ENCODE results near the gene MACROH2A1. TPM values are rescaled to one million over a fixed set of nuclear protein-coding genes. Genes with fewer than 3 reads are reported as not detected.

MACROH2A1 gene
- total and polyA plus RNA-seq, 9 of the 15 experiments (the other 6 are each of a cell fraction or from before 2014, with no cell fraction given): 44.9 to 289 (median 193) TPM

- POLR2A ChIA-PET: interaction anchor here (0.9 to 1.2 kb wide), 2 partner anchors 9 to 47 kb away, joined by 3 to 4 read pairs; no protein-coding TSS in a partner anchor
- H3K4me2 ChIP-seq (ENCODE audit: insufficient read depth, low read length): no peak overlapping the region
- TF ChIP-seq NONO (IDR thresholded peaks at IDR 0.05; ENCODE audit: low read depth in 2 of 2, low read length in 1 of 2) (no peak), ZBTB8A (IDR thresholded peaks at IDR 0.05; ENCODE audit: partially characterized antibody) (no peak), SP2 (IDR thresholded peaks at IDR 0.05; ENCODE audit: extremely low read depth, low read depth, low read length, poor library complexity, severe bottlenecking) (no peak), ERF (CRISPR knock-in tag; IDR thresholded peaks at IDR 0.05) (no peak), TSHZ1 (CRISPR knock-in tag; IDR thresholded peaks at IDR 0.05) (no peak), CTCFL (IDR thresholded peaks at IDR 0.05; ENCODE audit: borderline replicate concordance, insufficient read depth, low read depth, low read length, poor library complexity, severe bottlenecking) (no peak), ATF7 (IDR thresholded peaks at IDR 0.05) (no peak), BCL6 (CRISPR knock-in tag; IDR thresholded peaks at IDR 0.05) (no peak), PRDM10 (IDR thresholded peaks at IDR 0.05; ENCODE audit: partially characterized antibody) (no peak), ESRRA (IDR thresholded peaks at IDR 0.05; ENCODE audit: borderline replicate concordance, low read depth) (no peak)
These were observed 7.7 kb downstream of the MACROH2A1 start for GRCh38 chr5:135391116-135391868.

More at GRCh38 chr5:135391116-135391868, 7.7 kb downstream of the MACROH2A1 start:
- H3K9ac ChIP-seq (ENCODE audit: insufficient read depth in 1 of 2, low read depth in 2 of 2, low read length in 2 of 2): peak overlapping the region in 1 of 2 experiments; percentile 62; a peak in 1 of 4 replicates
- CTCF ChIA-PET (ENCODE audit: low intra/inter-chr PET ratio): no interaction called here
- peaks cover 11% of the 10 kb centered on the region for H3K9me1 ChIP-seq (ENCODE audit: control insufficient read depth, insufficient read depth, low read length)
- no peak overlapping the region for H3K4me3 ChIP-seq
- WGBS (ENCODE audit: insufficient coverage, low coverage, missing lambda C conversion rate): 96% methylated on average over 6 of the region's 6 CpGs
- intact Hi-C loops (cut with micrococcal nuclease) (no loop called here), in situ Hi-C loops (cut with MboI) (no loop called here)
- peaks cover 26 to 53% of the 10 kb centered on the region in 2 experiments for H3K4me1 ChIP-seq (replicated peaks in 1 of 2; ENCODE audit: control insufficient read depth in 2 of 2, insufficient read depth in 2 of 2, low read length in 2 of 2)
- H3K79me2 ChIP-seq (ENCODE audit: control insufficient read depth, insufficient read depth, low read length): peaks cover 98% of the 10 kb centered on the region
- H2AFZ ChIP-seq (ENCODE audit: low read depth, low read length): no peak overlapping the region
- no peak overlapping the region for H3K27ac ChIP-seq (ENCODE audit: extremely low read depth, low read depth, low read length)
- FAIRE-seq (no peak), ATAC-seq (no peak), DNase-seq (ENCODE audit: extremely low read depth in 1 of 4, low spot score in 3 of 4) (no peak)
- BruUV-seq (replicated peaks): no TSS peak
- H3K36me3 ChIP-seq (ENCODE audit: control insufficient read depth, insufficient read depth, low read length): peaks cover 77% of the 10 kb centered on the region
- H3K27me3 ChIP-seq (ENCODE audit: control insufficient read depth in 2 of 2, insufficient read depth in 2 of 2, low read length in 2 of 2): no peaks in the 10 kb centered on the region
- H3K9me3 ChIP-seq (replicated peaks; ENCODE audit: control insufficient read depth, insufficient read depth, low read depth, low read length): no peaks in the 10 kb centered on the region
- peaks cover 56% of the 10 kb centered on the region for H4K20me1 ChIP-seq (replicated peaks; ENCODE audit: control insufficient read depth, insufficient read depth, low read length)

Measured in K562 (cell line).